AG10803 (cell line): ENCODE measurements around the gene AIG1.
"Not testable (repeated sequence)": the region's sequence is repeated elsewhere in the genome, so short reads cannot be mapped to it uniquely, and the experiment has no call there.

ENCODE experiments used
- DNase-seq: peaks from one replicate; pipeline ENCODE4 v3.0.0; 2010; ENCODE audit warnings: low read depth
- H3K4me3 ChIP-seq: 2 replicates; pipeline ENCODE4 v1.5.1; 2011; ENCODE audit warnings: mild to moderate bottlenecking, low read length, control low read depth
- TF ChIP-seq, protein P1 (sequence below): conservative IDR thresholded peaks from 2 replicates; pipeline ENCODE4 v1.5.1; 2011; ENCODE audit warnings: mild to moderate bottlenecking, low read length, control low read depth, inconsistent platforms

The AIG1 gene

DNA sequence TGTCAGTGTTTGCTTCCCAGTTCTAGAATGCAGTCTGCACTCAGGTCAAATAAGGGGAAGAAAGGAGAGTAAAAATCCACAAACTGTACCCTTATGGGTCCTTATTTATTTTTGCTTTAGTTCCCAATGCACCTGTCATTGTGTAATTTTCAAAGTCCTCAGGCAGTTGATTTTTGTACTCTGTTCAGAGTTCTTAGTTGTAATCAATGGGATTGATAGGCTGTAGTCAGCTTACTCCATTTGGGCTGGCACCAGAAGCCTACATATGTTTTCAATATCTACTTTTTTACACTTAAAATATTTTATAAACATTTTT is 18.6 kb downstream of the AIG1 start:
- TF ChIP-seq, protein P1, sequence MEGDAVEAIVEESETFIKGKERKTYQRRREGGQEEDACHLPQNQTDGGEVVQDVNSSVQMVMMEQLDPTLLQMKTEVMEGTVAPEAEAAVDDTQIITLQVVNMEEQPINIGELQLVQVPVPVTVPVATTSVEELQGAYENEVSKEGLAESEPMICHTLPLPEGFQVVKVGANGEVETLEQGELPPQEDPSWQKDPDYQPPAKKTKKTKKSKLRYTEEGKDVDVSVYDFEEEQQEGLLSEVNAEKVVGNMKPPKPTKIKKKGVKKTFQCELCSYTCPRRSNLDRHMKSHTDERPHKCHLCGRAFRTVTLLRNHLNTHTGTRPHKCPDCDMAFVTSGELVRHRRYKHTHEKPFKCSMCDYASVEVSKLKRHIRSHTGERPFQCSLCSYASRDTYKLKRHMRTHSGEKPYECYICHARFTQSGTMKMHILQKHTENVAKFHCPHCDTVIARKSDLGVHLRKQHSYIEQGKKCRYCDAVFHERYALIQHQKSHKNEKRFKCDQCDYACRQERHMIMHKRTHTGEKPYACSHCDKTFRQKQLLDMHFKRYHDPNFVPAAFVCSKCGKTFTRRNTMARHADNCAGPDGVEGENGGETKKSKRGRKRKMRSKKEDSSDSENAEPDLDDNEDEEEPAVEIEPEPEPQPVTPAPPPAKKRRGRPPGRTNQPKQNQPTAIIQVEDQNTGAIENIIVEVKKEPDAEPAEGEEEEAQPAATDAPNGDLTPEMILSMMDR, result no peak
- no peak overlapping the region for H3K4me3 ChIP-seq
- DNase-seq, result no peak

DNA sequence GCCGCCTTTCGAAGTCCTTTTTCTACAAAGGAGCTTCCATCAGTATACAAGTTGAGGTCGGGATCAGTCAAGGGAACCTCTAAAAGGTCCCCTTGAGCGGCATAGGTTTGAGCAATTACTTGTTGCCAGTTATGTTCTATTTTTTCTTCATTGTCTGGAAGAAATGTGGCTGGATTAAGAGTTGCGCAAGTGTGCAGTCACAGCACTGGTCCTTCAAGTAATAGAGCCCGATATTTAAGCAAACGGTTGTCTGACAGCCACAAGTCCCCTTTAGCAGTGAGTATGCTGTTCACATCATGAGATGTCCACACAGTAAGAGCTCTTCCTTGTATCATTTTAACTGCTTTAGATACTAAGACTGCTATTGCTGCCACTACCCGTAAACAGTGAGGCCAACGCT is 21.6 kb downstream of the AIG1 start:
- not testable (repeated sequence) for H3K4me3 ChIP-seq, DNase-seq

DNA sequence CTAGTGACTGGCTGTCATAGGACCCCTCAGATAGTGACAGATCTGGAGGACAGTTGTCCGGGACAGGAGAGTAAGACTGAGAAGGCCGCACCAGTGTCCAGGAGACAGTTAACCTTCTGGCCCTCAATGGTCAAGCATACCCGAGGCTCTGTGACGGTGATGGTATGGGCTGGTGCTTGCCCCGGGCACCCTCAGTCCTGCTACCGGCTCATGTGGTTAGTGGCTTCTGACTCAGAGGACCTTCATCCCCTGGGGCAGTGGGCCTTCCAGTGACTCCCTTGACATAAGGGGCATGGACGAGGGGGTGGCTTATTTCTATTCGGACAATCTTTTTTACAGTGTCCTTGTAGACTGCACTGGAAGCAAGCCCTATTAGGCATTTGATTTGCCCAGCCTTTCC is 23.3 kb downstream of the AIG1 start:
- DNase-seq, H3K4me3 ChIP-seq: not testable (repeated sequence)

DNA sequence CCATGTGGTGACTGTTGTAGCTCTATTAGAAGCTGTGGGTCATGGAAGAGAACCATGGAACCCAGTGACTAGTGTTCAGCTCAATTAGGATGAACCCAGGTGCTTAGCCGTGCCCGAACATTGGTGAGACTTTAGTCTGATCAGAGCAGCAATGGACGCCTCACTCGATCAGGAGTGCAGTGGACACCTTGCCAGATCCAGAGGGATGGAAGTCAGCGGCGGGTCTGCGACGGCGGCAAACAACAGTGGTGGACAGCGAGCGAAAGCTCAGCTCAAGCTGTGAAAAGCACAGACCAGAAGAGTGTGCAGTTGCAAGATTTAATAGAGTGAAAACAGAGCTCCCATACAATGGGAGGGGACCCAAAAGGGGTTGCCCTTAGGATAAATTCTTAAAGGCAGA is 26.6 kb downstream of the AIG1 start:
- H3K4me3 ChIP-seq, DNase-seq: not testable (repeated sequence)

DNA sequence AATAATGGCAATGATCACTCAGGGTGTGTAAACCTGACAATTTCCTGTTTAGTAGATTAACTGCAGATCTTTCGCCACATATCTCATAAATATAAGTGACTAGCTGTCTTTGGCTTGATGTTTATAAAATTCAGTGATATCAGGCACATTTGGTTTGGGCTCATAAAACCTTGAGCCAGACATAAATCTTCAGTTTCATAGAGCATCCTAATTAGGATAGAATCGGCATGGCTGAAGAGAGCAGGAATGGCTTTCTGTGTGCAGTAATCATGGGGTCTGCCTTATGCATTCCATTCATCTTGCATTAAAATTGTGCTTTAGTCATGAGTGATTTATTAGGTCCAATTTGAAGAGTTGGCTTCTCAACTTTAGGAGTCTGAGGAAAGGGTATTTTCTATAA is 27.2 kb downstream of the AIG1 start:
- TF ChIP-seq, protein P1, result no peak
- DNase-seq, result no peak
- no peak overlapping the region for H3K4me3 ChIP-seq

DNA sequence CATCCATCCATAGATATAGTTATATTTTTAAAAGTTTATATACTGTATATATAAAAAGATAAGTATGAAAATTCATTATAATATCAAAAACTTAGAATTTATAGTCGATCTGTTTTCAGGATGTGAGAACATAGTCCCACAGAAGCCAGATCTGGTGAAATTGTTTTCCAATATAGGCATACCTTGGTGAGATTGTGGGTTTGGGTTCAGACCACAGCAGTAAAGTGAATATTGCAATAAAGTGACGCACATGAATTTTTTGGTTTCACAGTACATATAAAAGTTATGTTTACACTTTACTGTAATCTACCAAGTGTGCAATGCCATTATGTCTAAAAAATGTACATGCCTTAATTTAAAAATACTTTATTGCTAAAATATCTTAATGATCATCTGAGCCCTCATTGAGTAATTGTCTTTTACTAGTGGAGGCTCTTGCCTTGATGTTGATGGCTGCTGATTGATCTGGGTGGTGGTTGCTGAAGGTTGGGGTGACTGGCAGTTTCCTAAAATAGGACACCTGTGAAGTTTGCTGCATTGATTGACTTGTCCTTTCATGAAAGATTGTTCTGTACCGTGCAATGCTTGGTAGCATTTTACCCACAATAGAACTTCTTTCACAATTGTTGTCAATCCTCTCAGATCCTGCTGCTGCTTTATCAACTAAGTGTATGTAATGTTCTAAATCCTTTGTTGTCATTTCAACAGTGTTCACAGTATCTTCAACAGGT is 29.8 kb downstream of the AIG1 start:
- no peak overlapping the region for H3K4me3 ChIP-seq
- no peak for DNase-seq
- TF ChIP-seq, protein P1, result no peak

DNA sequence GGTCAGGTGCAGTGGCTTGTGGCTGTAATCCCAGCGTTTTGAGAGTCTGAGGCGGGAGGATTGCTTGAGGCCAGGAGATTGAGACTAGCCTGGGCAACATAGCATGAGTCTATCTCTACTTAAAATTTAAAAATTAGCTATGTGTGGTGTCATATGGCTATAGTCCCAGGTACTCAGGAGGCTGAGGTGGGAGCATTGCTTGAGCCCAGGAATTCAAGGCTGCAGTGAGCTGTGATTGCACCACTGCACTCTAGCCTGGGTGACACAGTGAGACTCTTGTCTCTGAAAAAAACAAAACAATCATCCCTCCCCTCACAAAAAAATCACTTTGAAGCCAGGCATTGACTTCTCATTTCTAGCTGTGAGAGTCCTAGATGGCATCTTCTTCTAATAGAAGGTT is 32.1 kb downstream of the AIG1 start:
- TF ChIP-seq, protein P1, result no peak
- no peak overlapping the region for H3K4me3 ChIP-seq
- no peak for DNase-seq

DNA sequence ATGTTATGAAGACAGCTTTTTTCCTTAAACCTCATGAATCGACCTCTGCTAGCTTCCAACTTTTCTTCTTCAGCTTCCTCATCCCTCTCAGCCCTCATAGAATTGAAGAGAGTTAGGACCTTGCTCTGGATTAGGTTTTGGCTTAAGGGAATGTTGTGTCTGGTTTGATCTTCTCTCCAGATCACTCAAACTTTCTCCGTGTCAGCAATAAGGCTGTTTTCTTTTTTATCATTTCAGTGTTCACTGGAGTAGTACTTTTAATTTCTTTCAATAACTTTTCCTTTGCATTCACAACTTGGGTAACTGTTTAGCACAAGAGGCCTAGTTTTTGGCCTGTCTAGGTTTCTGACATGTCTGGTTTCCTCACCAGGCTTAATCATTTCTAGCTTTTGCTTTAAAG is 32.6 kb downstream of the AIG1 start:
- TF ChIP-seq, protein P1, result no peak
- DNase-seq, result no peak

DNA sequence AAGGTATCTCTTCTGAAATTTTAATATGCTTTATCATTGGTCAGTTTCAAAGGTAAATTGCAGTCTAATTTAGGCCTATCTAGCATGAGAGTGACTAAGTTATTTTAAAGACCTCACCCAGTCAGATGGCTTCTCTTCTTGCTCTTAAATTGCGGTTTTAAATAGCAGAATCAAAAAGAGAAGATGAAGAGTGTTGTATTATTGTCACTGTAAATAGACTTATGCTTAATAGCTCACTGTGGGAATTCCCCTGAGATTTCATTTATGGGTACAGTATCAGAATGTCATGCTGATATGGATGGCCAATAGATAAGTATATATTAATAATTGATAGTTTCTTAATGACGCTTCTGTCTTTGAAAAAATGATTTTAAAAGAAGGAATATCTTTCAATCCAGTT is 35.7 kb downstream of the AIG1 start:
- TF ChIP-seq, protein P1, result no peak
- H3K4me3 ChIP-seq, result no peak overlapping the region
- DNase-seq, result no peak

More for the DNA sequence above, 32.6 kb downstream of the AIG1 start:
- no peak overlapping the region for H3K4me3 ChIP-seq
